Caki2 (cell line): ENCODE results near the gene MBTPS2. TPM values are rescaled to one million over a fixed set of nuclear protein-coding genes. Genes with fewer than 3 reads are reported as not detected.
A peak's percentile ranks its signal among the peaks of the same experiment; 100 is the strongest.
"Not testable (repeated sequence)": the region's sequence is repeated elsewhere in the genome, so short reads cannot be mapped to it uniquely, and the experiment has no call there.

Experiments
- DNase-seq: peaks from one replicate; pipeline ENCODE4 v3.0.0-alpha.2; 2015; ENCODE audit warnings: low read depth
- in situ Hi-C: cut with HindIII; loops from 2 replicates; pipeline ENCODE4 v1.10.0; 2016; ENCODE audit warnings: low sequenced_read_pairs, low pct_unique_long_range_greater_than_20kb, mixed read lengths
- total RNA-seq: library from RNA; depleted of rRNA; stranded (reverse); fragments of >200 nt; shearing (Covaris generic); gene quantifications from 2 replicates; pipeline ENCODE4 v1.2.3, GENCODE V29; 2014; ENCODE audit warnings: low replicate concordance

MBTPS2 gene
- total RNA-seq, 1 experiment from 2014 or later, result 6.7 TPM

GRCh38 chrX:21845096-21845495 is 5.7 kb downstream of the MBTPS2 start:
- DNase-seq, result no peak
- in situ Hi-C loops, result no loop called here

GRCh38 chrX:21847342-21847741 is 7.9 kb downstream of the MBTPS2 start:
- DNase-seq, result no peak
- in situ Hi-C loops, result no loop called here

DNA sequence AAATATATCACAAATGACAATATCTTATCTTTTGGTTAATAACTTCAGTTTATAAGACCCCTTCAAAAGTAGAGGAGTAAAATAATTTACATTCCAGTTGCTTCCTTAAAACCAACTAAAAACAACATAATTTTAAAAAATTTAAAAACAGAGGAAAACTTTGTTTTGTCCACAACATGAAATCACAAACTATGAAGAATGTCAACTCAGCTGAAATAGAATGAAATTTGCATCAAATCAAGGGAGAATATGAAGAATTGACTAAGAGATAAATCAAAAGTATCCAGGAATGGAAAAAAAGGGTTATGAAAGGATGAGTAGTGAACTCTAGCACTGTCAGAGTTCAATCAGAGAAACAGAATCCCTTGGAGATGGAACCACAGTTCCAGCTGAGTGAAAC is 14.2 kb downstream of the MBTPS2 start:
- no peak for DNase-seq
- in situ Hi-C loops, result no loop called here

GRCh38 chrX:21855937-21856415 is 16.6 kb downstream of the MBTPS2 start, which contains the start of gene YY2:
Gene YY2, plus strand, starts transcription at chrX:21855987. Its CDS starts 498 bp downstream, at chrX:21856485.
- DNase-seq, result no peak
- in situ Hi-C loops, result no loop called here

DNA sequence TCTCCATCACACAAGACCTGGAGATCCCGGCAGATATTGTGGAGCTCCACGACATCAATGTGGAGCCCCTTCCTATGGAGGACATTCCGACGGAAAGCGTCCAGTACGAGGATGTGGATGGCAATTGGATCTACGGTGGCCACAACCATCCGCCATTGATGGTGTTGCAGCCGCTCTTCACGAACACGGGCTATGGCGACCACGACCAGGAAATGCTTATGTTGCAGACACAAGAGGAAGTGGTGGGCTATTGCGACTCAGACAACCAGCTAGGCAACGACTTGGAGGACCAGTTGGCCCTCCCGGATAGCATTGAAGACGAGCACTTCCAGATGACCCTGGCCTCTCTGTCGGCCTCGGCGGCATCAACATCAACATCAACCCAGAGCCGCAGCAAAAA is 17.1 kb downstream of the MBTPS2 start:
- in situ Hi-C loops, result no loop called here
- DNase-seq, result no peak

DNA sequence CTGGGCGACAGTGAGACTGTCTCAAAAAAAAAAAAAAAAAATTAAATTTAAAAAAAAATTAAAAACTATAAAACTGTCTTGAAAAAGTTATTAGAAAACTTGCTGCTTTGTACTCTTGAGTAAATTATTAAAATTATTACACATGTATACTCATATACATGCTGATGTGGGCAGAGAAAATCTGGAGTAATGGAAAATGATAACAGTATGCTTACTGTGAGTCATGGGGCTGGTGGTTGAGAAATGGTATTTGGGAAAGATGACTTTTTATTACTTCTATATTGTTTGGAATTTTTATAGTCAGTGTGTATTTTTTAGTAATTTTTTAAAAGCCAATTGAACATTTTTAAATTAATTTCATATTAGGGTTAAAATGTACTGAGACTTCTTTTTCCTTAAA is 23.8 kb downstream of the MBTPS2 start:
- in situ Hi-C loops, result no loop called here
- DNase-seq, result no peak

DNA sequence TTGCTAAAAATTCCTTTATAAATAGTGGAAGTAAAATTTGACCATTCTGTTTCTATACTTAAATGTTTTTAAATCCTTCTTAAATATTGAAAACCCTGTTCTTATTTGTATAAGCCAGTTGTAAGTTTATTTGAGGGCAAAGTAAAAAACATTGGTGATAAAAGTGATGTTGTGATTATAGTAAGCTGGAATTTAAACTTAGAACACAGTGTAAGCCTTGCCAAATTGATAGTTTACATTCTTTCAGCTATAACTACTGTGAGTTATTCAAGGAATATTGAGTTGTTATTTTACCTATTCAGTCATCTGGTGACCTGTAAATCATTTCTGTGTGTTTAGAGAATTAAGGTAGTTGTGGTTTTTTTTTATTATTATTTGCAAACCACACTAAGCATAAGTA is 26.0 kb downstream of the MBTPS2 start:
- in situ Hi-C loops, result no loop called here
- DNase-seq, result no peak

DNA sequence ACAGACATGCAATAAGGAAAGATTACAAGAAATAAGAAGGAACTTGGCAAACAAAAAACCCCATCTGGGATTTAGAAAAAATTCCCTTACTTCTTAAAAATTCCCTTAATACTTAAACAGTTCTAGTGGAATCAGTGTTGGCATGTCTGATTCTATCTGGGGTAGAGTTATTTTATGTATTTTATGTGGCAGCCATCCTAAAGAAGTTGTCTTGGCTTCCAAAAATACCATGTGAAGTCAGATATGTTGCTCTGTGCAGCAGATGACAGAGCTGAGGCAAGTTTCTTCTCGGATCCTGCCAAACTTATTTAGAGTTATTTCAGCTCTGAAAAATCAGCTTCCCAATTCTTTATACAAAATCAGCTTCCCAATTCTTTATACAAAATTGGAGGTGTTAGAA is 31.1 kb downstream of the MBTPS2 start:
- no peak for DNase-seq
- in situ Hi-C loops, result no loop called here

DNA sequence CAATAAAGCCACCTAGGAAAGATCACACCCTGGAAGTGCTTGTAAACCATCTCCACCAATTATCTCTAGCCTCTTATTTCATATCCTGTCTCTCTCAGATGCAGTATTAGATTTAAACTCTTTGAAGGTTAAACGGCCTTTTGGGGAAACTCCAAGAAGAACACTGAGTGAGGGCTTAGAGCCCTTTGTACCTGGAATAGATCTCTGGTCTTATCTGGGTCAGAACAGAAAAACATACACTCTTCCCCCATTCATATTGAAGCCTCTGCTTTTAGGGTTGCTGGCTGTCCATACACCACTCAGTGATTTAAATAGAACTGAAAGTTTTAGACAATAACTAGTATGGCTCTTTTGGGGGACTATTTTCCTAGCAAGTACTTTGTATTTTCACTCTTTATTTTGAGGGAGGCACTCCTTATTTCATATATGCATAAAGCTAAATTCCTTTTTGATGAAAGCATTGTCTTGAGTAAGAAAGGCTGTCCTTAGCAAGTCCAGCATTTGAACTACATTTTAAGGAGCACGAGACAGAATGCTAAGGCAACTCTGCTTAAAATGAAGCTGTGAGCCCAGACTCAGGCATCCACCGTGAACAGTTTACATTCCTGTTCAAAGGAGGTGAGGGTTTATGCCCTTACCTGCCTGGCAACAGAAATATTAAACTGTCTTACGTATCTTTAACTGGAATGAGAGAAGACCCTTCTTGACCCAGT is 33.8 kb downstream of the MBTPS2 start:
- no peak for DNase-seq
- in situ Hi-C loops, result no loop called here

DNA sequence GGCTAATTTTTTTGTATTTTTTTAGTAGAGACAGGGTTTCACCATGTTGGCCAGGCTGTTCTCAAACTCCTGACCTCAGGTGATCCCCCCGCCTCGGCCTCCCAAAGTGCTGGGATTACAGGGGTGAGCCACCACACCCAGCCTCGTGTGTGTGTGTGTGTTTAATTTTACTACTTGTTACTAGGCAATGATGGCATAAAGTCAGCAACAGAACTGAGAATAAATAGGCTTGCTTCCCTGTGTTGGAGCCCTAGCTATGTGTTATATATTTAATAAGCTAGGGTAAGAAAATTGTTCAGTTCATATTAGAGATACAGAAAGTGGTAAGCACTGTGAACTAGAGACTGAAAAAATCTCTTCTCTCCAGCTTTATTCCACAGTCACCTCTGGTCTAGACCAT is 34.8 kb downstream of the MBTPS2 start:
- in situ Hi-C loops, DNase-seq: not testable (repeated sequence)

GRCh38 chrX:21875013-21875412 is 35.6 kb downstream of the MBTPS2 start:
- in situ Hi-C loops, result no loop called here
- no peak for DNase-seq

DNA sequence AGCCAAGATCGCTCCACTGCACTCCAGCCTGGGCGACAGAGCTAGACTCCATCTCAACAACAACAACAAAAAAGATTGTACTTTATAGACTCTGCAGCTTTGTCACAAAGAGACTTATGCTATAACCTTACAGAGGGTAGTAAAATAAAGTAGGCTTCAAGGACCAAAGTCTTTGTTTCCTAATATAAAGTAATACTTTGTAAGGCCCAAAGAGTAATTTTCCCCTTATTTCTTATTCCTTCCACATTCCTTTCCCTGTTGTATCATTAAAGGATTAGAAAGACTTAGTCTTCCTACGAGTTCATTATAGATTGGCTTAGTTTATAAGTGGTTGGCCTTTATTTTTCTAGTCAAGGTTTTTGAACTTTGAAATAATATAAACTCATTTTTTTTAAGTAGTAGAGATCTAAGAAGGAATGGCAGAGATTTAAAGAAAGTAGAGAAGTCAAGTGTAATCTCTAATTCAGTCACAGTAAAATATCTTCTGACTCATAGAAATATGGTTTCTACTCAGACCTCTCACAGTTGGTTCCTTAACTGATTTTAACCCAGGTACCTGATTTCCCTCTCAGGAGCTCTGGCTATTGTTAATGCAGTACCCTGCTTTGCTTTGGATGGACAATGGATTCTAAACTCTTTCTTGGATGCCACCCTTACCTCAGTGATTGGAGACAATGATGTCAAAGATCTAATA is 42.6 kb downstream of the MBTPS2 start:
- DNase-seq, result no peak

GRCh38 chrX:21883258-21883657 is 43.8 kb downstream of the MBTPS2 start:
- peak; percentile 15 for DNase-seq
- in situ Hi-C loops, result no loop called here

More for the DNA sequence above, 42.6 kb downstream of the MBTPS2 start:
- in situ Hi-C loops, result no loop called here

DNA sequence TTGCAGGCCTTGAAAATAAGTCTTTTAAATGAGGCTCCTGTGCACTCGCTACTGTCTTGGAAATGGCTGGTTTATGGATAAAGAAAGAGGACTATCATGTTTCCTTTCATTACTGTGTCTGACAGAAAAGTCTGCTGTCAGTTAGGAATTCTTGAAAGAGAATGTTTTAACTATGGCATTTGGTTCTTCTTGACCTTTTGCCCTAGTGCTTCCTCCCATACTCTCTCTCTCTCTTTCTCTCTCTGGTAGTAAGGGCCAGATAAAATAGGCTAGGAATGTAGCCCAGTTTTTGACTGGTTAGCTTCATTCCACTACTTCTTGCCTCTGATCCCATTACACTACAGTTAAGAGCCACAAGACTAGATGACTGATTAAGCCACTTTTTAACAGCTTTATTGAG is 46.2 kb downstream of the MBTPS2 start:
- in situ Hi-C loops, result no loop called here
- DNase-seq, result no peak

- no peak for DNase-seq
- in situ Hi-C loops, result no loop called here
These were observed 65.9 kb downstream of the MBTPS2 start for GRCh38 chrX:21905313-21905712.

DNA sequence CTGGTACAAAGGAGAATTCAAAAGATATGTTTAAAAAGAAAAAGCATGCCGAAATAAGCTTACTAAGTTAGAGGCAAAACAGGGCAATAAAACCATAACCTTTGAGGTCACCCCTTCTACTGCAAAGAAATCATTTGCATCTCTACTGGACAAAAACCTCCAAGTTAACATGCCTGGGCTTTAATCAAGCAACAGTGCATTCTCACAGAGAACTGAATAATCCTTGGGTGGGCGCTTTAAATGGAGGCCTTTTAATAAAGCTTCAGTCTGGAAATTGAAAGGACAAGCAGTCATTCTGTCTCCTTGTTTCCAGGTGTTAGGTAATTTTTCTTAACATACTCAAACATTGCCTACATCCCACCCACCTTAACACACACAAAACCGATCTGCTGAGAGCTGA is 66.5 kb downstream of the MBTPS2 start:
- DNase-seq, result no peak
- in situ Hi-C loops, result no loop called here

DNA sequence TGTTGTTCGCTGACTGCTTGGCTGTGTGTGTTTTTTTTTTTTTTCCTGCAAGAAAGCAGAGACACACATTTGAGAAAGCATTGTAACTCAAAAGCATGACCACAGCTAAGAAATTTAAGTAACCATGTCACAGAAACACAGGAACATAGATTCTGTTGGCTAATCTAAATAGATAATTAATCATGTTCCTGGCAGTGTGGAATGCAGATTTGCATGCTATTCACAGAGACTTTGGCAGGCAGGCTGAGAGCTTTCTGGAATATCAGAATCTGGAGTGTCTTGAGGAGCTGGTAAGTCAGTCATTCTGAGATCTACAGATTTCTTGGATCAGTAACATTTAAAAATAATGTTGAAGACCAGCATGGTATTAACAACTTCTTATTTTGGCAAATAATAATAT is 67.8 kb downstream of the MBTPS2 start:
- DNase-seq, result no peak
- in situ Hi-C loops, result no loop called here

DNA sequence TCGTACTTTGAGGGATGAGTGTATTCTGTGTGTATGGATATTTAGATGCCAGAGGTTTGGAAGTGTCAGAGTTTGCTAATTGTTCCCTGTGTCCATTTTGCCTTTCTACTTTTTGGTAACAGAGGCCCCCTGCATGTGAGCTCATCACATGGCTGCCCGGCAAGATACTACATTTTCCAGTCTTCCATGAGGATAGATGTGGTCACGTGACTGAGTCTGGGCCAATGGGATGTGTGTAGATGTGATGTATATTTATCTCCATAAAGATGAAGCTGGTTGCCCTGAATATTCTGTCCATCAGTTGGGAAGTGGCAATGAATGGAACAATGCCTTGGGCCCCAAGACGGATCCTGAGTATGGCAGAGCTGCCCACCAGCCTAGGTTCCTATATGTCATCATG is 72.1 kb downstream of the MBTPS2 start:
- in situ Hi-C loops, result no loop called here
- DNase-seq, result no peak

- DNase-seq, result no peak
- in situ Hi-C loops, result no loop called here
These were observed 72.8 kb downstream of the MBTPS2 start for GRCh38 chrX:21912220-21912619.

- no peak for DNase-seq
- in situ Hi-C loops, result no loop called here
These were observed 73.6 kb downstream of the MBTPS2 start for GRCh38 chrX:21912989-21913388.
